Activated naive CD8-positive, alpha-beta T cell treated with anti-CD3 and anti-CD28 coated beads, Interleukin-2, amount 50 U/mL, for 16 hours (primary cell): ENCODE measurements around the gene RALGPS1.

ENCODE experiments used
- DNase-seq: peaks from one replicate; pipeline ENCODE4 v3.0.0-alpha.2; 2020; ENCODE audit warnings: low read depth, low spot score

Gene RALGPS1

GRCh38 chr9:126904586-126904985 lies 10.0 kb upstream of the RALGPS1 start:
- no peak for DNase-seq

GRCh38 chr9:126906091-126906490 lies 8.5 kb upstream of the RALGPS1 start:
- DNase-seq = no peak

GRCh38 chr9:126907058-126907457 lies 7.5 kb upstream of the RALGPS1 start:
- DNase-seq = no peak

GRCh38 chr9:126915281-126915816 lies 767 bp downstream of the RALGPS1 start:
- DNase-seq = no peak

- no peak for DNase-seq
These were observed 1.4 kb downstream of the RALGPS1 start for GRCh38 chr9:126915846-126916543.

GRCh38 chr9:126916909-126917308 lies 2.3 kb downstream of the RALGPS1 start:
- DNase-seq = no peak

GRCh38 chr9:126919193-126919592 lies 4.6 kb downstream of the RALGPS1 start:
- DNase-seq = no peak

- DNase-seq = no peak
These were observed 11.3 kb downstream of the RALGPS1 start for GRCh38 chr9:126925876-126926275.

GRCh38 chr9:126926364-126926763 lies 11.8 kb downstream of the RALGPS1 start:
- no peak for DNase-seq

- DNase-seq = no peak
These were observed 12.8 kb downstream of the RALGPS1 start for GRCh38 chr9:126927419-126927818.

GRCh38 chr9:126932871-126933321 lies 18.3 kb downstream of the RALGPS1 start:
- DNase-seq = no peak

- no peak for DNase-seq
These were observed 18.9 kb downstream of the RALGPS1 start for GRCh38 chr9:126933334-126933980.

GRCh38 chr9:126934441-126934840 lies 19.9 kb downstream of the RALGPS1 start:
- no peak for DNase-seq

- no peak for DNase-seq
These were observed 21.0 kb downstream of the RALGPS1 start for GRCh38 chr9:126935630-126936029.

- DNase-seq = no peak
These were observed 22.9 kb downstream of the RALGPS1 start for GRCh38 chr9:126937444-126937843.

- no peak for DNase-seq
These were observed 23.7 kb downstream of the RALGPS1 start for GRCh38 chr9:126938327-126938726.

GRCh38 chr9:126939821-126940221 lies 25.2 kb downstream of the RALGPS1 start:
- DNase-seq = no peak

- no peak for DNase-seq
These were observed 27.8 kb downstream of the RALGPS1 start for GRCh38 chr9:126942399-126942798.

- no peak for DNase-seq
These were observed 31.1 kb downstream of the RALGPS1 start for GRCh38 chr9:126945682-126946081.

- no peak for DNase-seq
These were observed 32.9 kb downstream of the RALGPS1 start for GRCh38 chr9:126947529-126947928.

- DNase-seq = no peak
These were observed 37.8 kb downstream of the RALGPS1 start for GRCh38 chr9:126952205-126952977.
